ENCODE measurements around the gene CBARP.

CBARP gene, protein sequence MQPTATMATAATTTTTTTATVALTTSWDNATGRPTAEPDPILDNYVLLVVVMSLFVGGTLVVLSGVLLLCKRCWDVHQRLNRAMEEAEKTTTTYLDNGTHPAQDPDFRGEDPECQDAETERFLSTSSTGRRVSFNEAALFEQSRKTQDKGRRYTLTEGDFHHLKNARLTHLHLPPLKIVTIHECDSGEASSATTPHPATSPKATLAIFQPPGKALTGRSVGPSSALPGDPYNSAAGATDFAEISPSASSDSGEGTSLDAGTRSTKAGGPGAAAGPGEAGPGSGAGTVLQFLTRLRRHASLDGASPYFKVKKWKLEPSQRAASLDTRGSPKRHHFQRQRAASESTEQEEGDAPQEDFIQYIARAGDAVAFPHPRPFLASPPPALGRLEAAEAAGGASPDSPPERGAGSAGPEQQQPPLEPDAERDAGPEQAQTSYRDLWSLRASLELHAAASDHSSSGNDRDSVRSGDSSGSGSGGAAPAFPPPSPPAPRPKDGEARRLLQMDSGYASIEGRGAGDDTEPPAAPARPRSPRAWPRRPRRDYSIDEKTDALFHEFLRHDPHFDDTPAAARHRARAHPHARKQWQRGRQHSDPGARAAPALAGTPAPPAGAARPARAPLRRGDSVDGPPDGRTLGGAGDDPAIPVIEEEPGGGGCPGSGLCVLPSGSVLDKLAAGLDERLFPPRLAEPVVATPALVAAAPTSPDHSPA

DNA sequence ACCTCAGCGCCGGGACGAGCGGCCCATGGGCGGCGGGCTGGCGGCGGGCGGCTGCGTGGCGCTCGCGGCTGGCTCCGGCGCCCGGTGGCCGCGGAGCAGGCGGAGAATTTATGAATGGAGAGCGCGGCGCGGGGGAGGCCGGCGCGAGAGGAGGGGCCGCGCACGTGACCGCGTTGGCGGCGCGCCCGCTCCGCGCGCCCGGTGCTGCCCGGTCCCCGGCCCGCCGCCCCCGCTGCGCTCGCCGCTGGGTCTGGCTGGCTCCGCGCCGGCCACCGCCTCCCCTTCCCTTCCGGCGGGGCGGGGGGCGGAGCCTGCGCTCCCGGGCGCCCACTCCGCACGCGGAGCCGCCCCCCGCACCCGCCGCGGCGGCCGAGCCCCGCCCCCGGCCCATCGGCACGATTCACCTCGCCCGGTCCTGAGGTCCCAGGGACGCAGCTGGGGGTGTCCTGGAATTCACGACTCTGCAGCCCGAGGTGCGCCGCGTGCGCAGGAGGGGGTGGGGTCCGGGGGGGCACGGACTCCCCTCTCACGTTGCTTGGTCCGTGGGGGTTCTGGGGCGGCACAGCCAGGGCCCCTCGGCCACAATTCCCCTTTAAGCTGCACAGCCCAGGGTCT lies at the start of gene CBARP:
Gene CBARP, minus strand, starts transcription at position 252 of the 615 bp plus-strand sequence. CDS start 1,905 bp downstream, outside the sequence.
- no peak for DNase-seq (ENCODE audit: low spot score)

DNA sequence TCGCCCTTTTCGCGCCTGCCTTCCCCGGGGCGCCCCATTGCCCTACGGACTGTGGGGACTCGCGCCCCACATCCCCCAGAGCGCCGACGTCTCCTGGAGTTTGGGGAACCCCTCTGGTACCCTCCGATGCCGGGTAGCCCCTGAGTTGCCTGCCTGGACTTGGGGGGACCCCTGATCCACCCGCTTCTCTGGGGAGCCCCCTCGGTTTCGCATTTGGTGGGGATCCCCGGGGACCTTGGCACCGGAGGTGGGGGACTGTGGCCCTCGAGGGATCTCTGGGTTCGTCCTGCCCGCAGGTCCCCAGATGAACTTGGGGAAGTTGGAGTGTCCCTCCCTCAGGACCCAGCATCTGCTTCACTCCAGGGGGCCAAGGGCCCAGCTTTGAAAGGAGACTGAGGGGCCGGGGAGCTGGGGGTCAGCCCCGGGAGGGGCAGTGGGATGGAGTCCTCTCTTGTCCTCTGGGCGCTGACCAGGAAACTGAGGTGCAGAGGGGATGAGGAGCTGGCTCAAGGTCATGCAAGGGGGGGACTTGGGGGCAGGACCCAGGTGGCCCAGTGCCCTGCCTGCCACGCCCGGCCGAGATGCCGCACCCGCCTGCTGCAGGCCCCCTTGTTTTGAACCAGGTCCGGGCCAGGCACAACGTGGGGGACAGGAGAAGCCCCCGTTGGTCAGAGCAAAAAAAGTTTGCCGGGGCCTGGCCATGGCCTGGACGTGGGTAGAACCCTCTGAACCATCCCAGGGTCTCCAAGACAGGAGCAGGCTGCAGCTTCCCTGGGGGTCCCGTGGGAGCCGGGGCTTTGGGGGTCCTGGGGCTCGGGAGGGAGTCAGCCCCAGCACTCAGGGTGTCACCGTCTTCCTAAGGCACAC lies 48.9 kb upstream of the CBARP start:
- no peak for DNase-seq (ENCODE audit: low spot score)

DNA sequence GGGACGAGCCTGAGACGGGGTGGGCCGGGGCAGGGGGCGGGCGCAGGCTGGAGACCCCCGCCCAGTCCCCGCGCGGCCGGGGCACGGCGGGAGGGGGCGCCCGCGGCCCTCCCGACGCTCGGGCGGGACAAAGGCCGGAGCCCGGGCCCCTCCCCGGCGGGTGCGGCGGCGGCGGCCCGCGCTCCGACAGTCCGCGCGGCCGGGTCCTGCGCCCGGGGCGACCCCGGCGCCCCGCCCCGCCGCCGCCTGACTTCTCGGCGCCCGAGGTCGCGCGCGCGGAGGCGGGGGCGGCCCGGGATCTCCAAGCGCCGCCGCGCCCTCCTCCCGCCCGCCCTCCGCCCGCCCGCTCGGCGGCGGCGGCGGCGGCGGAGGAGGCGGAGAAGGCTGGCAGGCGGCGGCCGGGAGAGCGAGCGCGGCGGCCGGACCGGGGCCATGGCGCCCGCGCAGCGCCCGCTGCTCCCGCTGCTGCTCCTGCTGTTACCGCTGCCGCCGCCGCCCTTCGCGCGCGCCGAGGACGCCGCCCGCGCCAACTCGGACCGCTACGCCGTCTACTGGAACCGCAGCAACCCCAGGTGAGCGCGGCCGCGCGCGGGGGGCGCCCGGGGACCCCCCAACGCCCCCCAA lies 48.0 kb upstream of the CBARP start, which contains the start of gene EFNA2:
Gene EFNA2, plus strand, starts transcription at position 137 of the 624 bp plus-strand sequence. Its CDS starts 296 bp downstream, at position 433.
- DNase-seq (ENCODE audit: low spot score) = no peak

DNA sequence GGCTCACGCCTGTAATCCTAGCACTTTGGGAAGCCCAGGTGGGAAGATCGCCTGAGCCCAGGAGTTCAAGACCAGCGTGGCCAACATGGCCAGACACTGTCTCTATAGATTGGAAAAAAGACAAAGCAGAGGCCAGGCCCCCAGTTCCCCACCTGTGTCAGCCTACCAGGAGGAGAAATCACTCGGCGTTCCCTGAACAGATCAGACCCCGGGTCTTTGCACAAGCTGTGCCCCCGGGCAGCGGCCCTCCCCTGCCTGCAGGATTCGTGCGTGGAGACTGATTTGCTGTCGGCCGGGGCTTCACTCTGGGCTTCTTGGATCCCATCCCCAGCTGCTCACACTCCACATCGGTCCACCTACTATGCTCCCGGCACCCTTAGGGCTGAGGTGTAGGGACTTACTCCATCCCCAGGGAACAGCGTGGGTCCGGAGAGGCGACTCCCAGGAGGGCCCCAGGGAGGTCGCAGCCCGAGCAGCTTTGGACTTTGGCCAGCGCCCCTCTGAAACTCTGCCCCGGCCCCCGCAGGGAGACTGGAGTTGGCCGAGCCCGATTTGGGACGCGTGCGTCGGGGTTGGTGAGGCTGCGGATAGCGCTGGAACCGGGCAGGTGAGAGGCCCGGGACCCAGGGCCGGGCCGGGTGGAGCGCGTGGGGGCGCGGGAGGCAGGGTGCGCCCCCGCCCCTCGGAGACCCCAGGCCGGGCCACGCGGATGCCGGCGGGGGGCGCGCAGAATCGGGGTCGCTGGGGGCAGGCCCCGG lies 47.4 kb upstream of the CBARP start:
- DNase-seq (ENCODE audit: low spot score) = no peak

DNA sequence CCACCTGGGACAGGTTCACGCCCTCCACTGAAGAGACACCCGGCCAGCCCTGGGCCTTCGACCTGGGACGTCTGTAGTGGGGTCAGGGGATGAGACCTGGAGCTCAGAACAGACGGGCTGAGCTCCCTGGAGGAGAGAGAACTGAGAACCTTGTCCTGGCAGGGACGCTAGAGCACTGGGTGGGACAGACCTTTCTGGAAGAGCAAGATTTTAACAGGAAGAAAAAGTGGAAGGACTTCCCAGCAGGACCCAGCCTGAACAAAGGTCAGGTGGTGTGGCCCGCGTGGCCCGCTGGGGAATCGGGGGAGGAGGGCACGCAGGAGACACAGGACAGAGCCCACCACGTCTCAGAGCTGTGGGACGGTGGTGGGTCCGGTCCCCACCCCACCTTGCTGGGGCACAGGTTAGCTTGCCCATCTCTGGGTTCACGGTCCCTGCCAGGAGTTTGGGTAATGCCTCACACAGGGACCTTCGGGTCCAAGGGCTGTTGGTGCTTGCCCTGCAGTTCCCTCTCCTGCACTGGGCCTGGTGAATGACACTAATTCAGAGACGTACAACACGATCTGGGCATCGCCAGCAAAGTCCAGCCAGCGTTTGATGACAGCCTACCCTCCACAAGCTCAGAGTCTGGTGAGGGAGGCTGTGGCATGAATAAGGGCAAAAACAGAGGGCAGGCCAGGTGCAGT lies 46.6 kb upstream of the CBARP start:
- DNase-seq (ENCODE audit: low spot score) = no peak

DNA sequence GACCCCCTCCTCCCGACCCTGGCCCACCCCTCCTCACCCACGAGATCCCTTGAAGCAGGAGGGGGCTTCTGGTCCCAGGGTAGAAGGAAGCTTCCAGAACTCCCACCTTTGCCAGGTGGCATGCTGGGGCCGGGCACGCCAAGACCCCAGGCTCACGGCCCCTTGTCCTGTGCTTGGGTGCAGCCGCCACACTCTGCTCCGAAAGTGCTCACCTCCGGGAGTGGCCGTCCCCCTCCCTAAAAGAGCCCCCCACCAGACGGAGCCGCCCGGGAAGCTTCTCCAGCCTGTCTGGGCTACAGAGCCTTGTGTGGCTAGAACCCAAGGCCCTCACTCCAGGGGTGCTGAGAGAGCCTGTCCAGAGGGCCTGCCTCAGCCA lies 46.1 kb upstream of the CBARP start:
- no peak for DNase-seq (ENCODE audit: low spot score)

DNA sequence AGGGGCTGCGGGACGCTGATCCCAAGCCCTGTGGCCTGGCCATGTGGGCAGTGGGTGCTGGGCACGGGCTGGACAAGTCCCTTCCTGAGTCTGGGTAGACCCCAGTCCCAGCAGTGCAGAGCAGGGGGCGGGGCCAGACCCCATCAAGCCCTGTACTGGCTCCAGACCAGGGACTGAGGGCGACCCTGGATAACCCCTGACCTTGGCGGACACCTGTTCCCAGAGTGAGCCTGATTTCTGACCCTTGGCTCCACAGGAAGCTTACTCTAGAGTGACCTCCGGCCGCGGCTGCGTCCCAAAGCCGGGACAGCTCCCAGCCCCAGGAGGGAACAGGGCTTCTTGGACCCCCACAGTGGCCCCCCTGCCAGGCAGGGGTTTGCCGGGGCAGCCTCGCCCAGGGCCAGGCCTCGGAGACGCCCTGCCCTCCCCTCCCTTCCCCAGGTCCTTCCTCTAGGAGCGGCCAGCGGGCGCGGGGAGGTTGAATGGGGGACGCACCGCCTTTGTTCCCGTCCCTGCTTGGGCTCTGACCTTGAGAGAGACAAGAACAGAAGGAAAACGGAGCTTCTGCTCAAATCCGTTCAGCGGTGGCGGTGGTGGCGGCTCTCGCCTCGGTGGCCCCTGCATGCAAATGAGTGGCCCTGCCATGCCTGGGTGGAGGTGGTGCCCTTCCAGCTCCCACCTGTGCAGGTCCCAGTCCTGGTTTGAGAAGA lies 45.6 kb upstream of the CBARP start:
- DNase-seq (ENCODE audit: low spot score) = no peak

DNA sequence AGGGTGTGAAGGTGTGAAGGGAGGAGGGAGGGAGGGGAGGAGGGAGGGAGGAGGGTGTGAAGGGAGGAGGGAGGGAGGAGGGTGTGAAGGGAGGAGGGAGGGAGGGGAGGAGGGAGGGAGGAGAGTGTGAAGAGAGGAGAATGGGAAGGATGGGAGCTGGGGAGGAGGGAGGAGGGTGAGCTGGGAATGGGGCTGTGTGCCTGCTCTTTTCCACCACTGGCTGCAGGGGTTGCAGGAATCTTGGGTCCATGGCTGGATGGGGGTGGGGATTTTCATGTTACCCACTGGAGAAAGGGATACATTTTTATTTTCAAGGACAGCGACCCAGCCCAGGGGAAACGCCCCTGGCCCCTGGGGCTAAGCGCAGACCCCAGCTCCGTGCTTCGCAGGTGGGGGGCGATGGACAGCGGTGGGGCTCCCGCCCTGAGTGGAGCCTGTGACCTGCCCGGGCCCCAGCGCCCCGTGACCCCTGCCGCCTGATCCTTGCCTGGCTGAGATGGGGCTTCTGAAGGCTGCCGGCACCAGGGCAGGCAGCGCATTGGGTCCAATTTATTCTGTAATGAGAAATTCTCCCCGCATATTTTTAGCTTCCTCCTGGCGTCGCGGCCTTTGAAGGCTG lies 44.9 kb upstream of the CBARP start:
- DNase-seq (ENCODE audit: low spot score) = no peak

DNA sequence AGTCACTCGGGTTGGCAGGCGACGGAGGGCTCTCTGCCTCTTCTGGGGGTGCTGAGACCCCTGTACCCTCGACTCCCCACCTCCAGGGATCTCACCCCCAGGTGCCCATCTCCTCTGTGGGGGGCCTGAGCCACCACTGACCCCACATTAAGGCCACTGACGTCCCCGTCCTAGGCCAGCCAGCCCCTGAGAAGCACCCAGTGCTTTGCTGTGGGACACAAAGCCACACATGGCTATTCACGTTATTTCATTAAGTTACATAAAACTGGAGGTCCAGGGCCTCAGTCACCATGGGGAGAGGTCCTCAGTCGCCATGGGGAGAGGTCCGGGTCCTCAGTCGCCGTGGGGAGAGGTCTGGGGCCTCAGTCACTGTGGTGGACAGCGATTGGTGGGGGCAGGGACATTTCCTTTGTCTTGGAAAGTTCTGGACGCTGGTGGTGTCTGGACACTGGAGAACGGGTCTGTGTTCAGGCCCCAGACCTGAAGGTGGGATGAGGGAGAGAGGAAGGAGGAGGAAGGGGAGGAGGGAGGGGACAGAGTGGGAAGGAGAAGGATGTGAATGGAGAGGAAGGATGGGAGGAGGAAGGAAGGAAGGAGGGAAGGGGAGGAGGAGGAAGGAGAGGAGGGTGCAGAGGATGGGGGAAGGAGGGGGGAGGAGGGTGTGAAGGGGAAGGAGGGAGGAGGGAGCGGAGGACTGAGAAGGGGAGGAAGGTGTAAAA lies 43.9 kb upstream of the CBARP start:
- DNase-seq (ENCODE audit: low spot score) = no peak

DNA sequence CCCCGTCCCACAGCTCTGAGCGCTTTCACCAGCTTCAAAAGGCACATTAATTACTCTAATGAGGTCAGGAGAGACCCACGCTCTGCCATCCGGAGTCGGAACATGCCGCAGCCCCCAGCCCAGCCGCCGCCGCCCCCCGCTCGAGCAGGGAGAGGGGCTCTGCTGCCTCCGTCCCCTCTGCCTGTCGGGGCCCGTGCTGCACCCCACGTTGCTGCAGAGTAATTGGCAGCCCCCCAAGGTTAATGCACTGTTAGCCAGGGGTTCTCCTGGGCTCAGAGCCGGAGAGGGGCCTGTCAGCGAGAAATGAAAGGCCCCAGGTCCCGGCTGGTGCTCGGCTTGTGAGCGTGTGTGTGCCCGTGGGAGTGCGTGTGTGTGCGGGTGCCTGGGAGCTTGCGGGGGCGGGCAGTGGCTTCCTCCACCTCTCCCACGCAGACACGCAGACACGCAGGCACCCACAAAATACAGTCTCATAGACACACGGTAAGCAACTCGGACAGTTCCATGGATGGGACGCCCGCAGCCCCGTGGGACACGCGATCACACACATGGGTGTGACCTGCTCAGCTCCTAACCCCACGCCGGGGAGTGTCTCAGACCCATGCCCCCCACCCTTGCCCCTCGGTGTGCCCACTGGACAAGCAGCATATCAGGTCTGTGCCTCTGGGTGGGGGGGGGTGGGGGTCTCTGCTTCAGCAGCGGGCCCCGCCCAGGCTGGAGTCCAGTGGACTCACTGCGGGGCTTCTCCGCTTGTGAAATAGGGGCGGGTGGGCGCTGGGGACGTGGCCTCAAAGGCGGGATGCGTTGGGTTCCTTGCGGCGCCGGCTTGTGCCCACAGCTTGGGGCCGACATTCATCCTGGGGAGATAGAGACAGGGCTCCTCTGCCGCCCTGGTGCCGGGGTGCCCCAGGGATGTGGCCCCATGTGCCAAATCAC lies 43.1 kb upstream of the CBARP start:
- no peak for DNase-seq (ENCODE audit: low spot score)

DNA sequence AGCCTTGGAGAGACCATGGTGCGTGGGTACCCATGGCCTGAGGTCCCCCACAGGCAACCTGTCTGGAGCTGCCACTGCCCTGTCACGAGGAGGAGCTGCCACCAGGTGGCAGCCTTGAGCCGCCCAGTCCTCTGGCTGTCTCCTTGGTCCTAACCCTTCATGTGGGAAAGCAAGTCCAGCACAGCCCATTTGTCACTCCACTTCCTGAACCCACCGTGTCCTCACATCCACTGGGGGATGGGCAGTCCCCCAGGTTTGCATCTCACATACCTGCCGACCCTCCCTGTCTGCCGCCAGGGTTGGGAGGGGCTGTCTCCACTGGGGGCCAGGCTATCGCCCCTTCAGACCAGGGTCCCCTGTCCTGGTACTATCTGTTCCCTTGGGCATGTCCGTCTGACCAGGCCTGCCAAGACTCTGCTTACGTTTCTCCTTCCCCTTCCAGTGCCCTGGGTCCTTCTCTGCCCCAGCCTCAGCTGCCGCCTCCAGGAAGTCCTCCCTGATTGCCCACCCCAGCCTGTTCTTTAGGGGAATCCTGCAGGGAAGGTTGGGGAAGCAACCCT lies 42.1 kb upstream of the CBARP start:
- DNase-seq (ENCODE audit: low spot score) = peak; percentile 85

DNA sequence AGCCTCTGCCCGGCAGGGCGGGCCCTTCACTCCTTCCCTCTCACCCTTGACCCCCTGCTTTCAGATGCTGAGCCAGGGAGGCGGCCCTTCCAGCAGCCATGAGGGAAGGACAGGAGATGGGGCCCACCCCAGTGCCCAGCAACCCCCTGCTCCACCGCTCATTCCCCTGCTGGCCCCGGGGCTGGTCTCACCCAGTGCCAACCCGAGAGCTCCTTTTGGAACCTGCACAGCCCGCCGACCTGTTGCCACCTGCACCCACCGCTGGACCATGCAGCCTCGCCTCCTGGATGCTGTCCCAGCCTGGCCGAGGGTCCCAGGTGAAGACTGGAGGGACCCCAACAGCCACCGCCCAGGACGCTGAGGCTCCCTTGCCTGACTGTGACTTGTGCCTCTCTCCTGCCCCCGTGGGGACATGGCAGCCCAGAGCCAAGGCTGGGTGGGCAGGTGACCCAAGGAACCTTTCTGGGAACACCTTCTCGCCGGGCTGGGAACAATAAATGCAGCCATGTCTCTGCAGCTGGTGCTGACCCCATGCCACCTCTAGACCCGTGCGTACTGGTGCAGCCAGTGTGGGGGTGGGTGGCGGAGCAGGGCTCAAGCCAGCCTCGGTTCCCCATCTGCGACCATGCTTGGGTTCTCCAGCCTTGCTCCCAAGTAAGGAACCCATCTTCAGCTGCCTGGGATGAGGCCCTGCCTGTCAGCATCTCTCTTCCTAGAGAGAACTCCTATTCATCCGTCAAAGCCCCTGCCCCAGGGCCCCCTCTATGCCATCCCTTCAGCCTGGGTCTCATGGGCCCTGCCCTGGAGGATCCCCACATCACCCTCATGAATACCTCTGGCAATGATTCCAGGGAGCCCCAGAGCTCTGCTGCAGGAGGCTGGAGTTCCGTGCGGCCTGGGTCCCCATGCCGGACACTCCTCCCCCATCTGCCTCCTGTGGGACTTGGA lies 41.2 kb upstream of the CBARP start:
- DNase-seq (ENCODE audit: low spot score) = no peak

DNA sequence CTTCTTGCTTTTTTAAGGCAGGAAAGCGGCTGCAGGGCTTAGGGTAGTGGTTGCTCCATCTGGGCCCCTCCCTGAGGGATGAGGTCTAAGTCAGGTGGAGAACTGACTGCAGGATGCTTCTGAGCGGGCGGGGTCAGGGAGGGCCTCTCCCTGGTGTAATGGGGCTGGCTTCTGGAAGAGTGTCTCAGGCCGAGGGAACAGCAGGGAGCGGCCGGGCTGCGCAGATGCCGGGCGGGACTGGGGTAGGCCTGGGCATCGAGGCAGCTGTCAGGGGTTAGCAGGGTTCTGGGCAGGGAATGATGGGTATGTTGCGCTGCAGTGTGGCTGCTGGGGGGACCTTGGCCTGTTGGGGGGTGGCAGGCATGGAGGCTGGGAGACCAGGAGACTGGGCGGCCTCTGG lies 40.3 kb upstream of the CBARP start:
- no peak for DNase-seq (ENCODE audit: low spot score)

DNA sequence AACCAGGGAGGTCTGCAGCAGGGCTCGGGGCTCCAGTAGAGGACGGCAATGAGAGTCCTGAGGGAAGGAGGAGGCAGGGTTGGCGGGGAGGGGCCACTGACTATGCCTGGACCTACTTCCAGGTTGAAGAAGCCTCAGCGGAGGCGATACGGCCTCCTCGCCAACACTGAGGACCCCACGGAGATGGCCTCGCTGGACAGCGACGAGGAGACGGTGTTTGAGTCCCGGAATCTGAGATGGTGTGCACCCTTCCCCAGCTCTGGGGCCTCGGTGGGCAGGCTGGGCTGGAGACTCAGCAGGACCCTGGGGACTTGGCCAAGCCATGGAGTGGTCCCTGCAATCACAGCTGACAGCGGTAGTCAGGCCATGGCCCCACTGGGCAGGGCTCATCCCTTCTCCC lies 39.3 kb upstream of the CBARP start:
- no peak for DNase-seq (ENCODE audit: low spot score)

DNA sequence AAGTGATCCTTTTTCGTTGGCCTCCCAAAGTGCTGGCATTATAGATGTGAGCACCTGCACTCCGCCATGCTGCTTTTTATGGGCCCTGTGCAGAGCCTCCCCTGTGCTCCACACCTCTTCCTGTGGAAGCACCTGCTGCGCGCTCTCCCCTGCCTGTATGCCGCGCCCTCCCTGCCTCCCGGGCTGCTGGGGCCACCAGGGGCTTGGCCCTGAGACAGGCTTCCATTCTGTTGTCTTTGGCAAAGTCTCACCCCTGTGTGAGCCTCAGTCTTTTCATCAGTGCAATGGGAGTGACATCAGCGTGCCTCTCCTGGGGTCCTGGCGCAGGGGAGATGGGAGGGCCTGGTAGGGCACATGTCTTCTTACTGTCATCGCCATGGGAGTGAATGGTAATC lies 38.8 kb upstream of the CBARP start:
- DNase-seq (ENCODE audit: low spot score) = peak; percentile 39

All from activated CD4-positive, alpha-beta T cell treated with anti-CD3 and anti-CD28 coated beads, Interleukin-2, Interleukin-4, amounts not matched to agents 100 ng/mL and 50 ng/mL, durations not matched to agents 16 hours and 8 hours (primary cell).